SH-SY5Y (cell line): ENCODE data around the gene PDE9A.

Experiments used
- GATA2 ChIP-seq: IDR thresholded peaks from 2 replicates; pipeline ENCODE4 v1.6.1; 2011; ENCODE audit warnings: mild to moderate bottlenecking, low read depth, low read length
- GATA3 ChIP-seq: IDR thresholded peaks from 2 replicates; pipeline ENCODE4 v1.6.1; 2011; ENCODE audit warnings: low read depth, mild to moderate bottlenecking, low read length, moderate library complexity

- no peak for TF ChIP-seq GATA3
- no peak for TF ChIP-seq GATA2
Measured at GRCh38 chr21:42746593-42747275, 93.3 kb downstream of the PDE9A start.
